Measurements from ENCODE around the gene ADGRE2.
"Not testable (repeated sequence)": the region's sequence is repeated elsewhere in the genome, so short reads cannot be mapped to it uniquely, and the experiment has no call there.

The ADGRE2 gene

DNA sequence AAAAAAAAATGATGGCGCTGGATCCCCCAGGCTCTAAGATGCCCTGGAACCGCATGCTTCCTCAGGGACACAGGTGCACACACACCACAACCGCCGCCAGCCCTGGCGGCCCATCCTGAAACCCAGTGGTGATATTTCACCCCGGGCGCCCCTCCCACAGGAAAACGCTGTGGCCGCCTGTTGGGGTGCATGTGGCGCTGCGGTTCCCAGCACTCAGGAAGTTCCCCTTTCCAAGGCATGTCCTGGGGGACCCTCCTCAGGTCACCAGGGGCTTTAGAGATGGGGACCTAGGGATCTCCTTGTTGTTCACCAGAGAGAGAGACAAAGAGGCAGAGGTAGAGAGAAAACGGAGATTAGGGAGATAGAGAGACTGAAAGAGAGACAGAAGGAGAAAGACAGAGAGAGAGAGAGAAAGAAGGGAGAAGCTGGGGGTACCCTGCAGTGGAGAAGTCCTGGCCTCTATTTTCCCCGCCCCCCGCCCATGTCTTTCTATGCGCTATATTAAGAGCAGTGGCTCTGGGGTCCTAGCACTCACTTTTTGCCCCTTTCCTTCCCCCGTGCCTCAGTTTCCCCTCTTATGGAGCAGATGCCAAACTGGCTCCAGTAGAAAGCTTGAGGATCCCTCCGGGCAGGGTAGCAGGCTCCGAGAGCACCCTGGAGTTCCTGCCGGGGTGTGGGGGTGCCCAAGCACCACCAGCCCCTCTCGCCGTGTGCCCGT is 2.3 kb downstream of the ADGRE2 start:
- no peak overlapping the region for H3K27ac ChIP-seq (ENCODE audit: low read depth, low read length)
- H3K4me3 ChIP-seq (ENCODE audit: insufficient read depth, low read length, poor library complexity, severe bottlenecking) = no peak overlapping the region
- no peak overlapping the region for H3K9ac ChIP-seq (ENCODE audit: low read length)
- no peaks in the 10 kb centered on the region for H3K27me3 ChIP-seq (ENCODE audit: low read length)
- H3F3A ChIP-seq (ENCODE audit: insufficient read depth) = no peaks in the 10 kb centered on the region
- TF ChIP-seq, protein P1, sequence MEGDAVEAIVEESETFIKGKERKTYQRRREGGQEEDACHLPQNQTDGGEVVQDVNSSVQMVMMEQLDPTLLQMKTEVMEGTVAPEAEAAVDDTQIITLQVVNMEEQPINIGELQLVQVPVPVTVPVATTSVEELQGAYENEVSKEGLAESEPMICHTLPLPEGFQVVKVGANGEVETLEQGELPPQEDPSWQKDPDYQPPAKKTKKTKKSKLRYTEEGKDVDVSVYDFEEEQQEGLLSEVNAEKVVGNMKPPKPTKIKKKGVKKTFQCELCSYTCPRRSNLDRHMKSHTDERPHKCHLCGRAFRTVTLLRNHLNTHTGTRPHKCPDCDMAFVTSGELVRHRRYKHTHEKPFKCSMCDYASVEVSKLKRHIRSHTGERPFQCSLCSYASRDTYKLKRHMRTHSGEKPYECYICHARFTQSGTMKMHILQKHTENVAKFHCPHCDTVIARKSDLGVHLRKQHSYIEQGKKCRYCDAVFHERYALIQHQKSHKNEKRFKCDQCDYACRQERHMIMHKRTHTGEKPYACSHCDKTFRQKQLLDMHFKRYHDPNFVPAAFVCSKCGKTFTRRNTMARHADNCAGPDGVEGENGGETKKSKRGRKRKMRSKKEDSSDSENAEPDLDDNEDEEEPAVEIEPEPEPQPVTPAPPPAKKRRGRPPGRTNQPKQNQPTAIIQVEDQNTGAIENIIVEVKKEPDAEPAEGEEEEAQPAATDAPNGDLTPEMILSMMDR (IDR thresholded peaks at IDR 0.05; ENCODE audit: insufficient read depth, low read length, poor library complexity, severe bottlenecking) = no peak
- no peak for TF ChIP-seq EZH2phosphoT487 (conservative IDR thresholded peaks at IDR 0.05; ENCODE audit: low read length)
- H4K20me1 ChIP-seq (ENCODE audit: low read depth, low read length) = no peaks in the 10 kb centered on the region
- no peak overlapping the region for H3K4me2 ChIP-seq (ENCODE audit: low read depth, low read length, poor library complexity, severe bottlenecking)
- H3K9me3 ChIP-seq (ENCODE audit: insufficient read depth, low read length) = no peaks in the 10 kb centered on the region
- no peaks in the 10 kb centered on the region for H3K36me3 ChIP-seq (ENCODE audit: low read length)
- H3K9me2 ChIP-seq (replicated peaks; ENCODE audit: insufficient read depth, low read length) = no peaks in the 10 kb centered on the region
- no peak overlapping the region for H2AFZ ChIP-seq (ENCODE audit: low read depth, low read length, severe bottlenecking)
- no peaks in the 10 kb centered on the region for H3K79me2 ChIP-seq (ENCODE audit: insufficient read depth, low read length)

DNA sequence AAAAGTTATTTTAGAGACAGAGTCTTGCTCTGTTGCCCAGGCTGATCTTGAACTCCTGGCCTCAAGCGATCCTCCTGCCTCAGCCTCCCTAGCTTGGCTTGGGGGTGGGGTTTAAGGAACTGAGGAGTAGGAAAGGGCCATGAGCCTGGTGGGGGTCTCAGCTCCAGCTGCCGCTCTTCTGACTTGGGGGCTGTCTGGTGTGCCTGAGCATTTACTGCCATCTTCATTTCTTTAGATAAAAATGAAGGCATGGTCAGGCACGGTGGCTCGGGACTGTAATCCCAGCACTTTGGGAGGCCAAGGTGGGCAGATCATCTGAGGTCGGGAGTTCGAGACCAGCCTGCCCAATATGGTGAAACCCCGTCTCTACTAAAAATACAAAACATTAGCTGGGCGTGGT is 3.0 kb downstream of the ADGRE2 start:
- not testable (repeated sequence) for H3K4me3 ChIP-seq (ENCODE audit: insufficient read depth, low read length, poor library complexity, severe bottlenecking); H4K20me1 ChIP-seq (ENCODE audit: low read depth, low read length)

DNA sequence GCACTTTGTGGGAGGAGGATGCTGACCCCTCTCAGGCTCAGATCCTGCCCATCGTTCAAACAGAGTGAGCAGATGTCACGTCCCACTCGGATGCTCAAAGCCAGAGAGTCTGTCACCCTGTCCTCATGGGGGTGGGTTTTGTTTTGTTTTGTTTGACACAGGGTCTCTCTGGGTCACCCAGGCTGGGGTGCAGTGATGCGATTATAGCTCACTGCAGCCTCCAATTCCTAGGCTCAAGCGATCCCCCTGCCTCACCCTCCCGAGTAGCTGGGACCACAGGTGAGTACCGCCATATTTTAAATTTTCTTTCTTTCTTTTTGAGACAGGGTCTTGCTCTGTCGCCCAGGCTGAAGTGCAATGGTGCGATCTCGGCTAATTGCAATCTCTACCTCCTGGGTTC is 4.0 kb downstream of the ADGRE2 start:
- H3K27ac ChIP-seq (ENCODE audit: low read depth, low read length) = no peak overlapping the region
- no peak overlapping the region for H3K9ac ChIP-seq (ENCODE audit: low read length)
- no peaks in the 10 kb centered on the region for H3K27me3 ChIP-seq (ENCODE audit: low read length)
- H3F3A ChIP-seq (ENCODE audit: insufficient read depth) = no peaks in the 10 kb centered on the region
- TF ChIP-seq, protein P1 (IDR thresholded peaks at IDR 0.05; ENCODE audit: insufficient read depth, low read length, poor library complexity, severe bottlenecking) = no peak
- no peak for TF ChIP-seq EZH2phosphoT487 (conservative IDR thresholded peaks at IDR 0.05; ENCODE audit: low read length)
- no peaks in the 10 kb centered on the region for H3K36me3 ChIP-seq (ENCODE audit: low read length)
- H3K4me2 ChIP-seq (ENCODE audit: low read depth, low read length, poor library complexity, severe bottlenecking) = no peak overlapping the region
- no peak overlapping the region for H3K4me3 ChIP-seq (ENCODE audit: insufficient read depth, low read length, poor library complexity, severe bottlenecking)
- no peaks in the 10 kb centered on the region for H3K9me3 ChIP-seq (ENCODE audit: insufficient read depth, low read length)
- H3K9me2 ChIP-seq (replicated peaks; ENCODE audit: insufficient read depth, low read length) = no peaks in the 10 kb centered on the region
- H2AFZ ChIP-seq (ENCODE audit: low read depth, low read length, severe bottlenecking) = no peak overlapping the region
- no peaks in the 10 kb centered on the region for H3K79me2 ChIP-seq (ENCODE audit: insufficient read depth, low read length)
- H4K20me1 ChIP-seq (ENCODE audit: low read depth, low read length) = no peaks in the 10 kb centered on the region

More for the DNA sequence above, 3.0 kb downstream of the ADGRE2 start:
- not testable (repeated sequence) for H3K4me2 ChIP-seq (ENCODE audit: low read depth, low read length, poor library complexity, severe bottlenecking); H3K9me3 ChIP-seq (ENCODE audit: insufficient read depth, low read length); H3K79me2 ChIP-seq (ENCODE audit: insufficient read depth, low read length); H3K9me2 ChIP-seq (replicated peaks; ENCODE audit: insufficient read depth, low read length); H2AFZ ChIP-seq (ENCODE audit: low read depth, low read length, severe bottlenecking); H3K36me3 ChIP-seq (ENCODE audit: low read length); H3K9ac ChIP-seq (ENCODE audit: low read length); H3K27ac ChIP-seq (ENCODE audit: low read depth, low read length); H3F3A ChIP-seq (ENCODE audit: insufficient read depth); H3K27me3 ChIP-seq (ENCODE audit: low read length)

DNA sequence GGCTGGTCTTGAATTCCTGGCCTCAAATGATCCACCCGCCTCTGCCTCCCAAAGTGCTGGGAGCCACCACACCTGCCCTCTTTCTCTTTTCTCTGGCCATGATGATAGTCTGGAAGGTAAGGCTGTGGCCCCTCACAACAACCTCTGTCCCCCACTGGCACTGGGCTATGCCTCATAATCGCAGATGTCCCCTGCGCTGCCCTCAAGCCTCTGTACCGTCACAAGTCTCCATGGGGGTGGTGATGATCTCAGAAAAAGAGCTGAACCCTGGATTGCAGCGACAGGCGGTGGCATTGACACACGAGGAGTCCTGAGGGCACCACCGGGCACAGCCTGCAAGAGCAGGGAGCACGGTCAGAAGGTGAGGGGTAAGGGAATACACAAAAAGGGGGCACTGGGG is 4.6 kb downstream of the ADGRE2 start:
- not testable (repeated sequence) for H3F3A ChIP-seq (ENCODE audit: insufficient read depth); H2AFZ ChIP-seq (ENCODE audit: low read depth, low read length, severe bottlenecking); H3K9ac ChIP-seq (ENCODE audit: low read length); H3K9me2 ChIP-seq (replicated peaks; ENCODE audit: insufficient read depth, low read length); H3K79me2 ChIP-seq (ENCODE audit: insufficient read depth, low read length); H3K4me3 ChIP-seq (ENCODE audit: insufficient read depth, low read length, poor library complexity, severe bottlenecking); H3K27ac ChIP-seq (ENCODE audit: low read depth, low read length); H3K9me3 ChIP-seq (ENCODE audit: insufficient read depth, low read length); H4K20me1 ChIP-seq (ENCODE audit: low read depth, low read length); H3K27me3 ChIP-seq (ENCODE audit: low read length); H3K4me2 ChIP-seq (ENCODE audit: low read depth, low read length, poor library complexity, severe bottlenecking); H3K36me3 ChIP-seq (ENCODE audit: low read length)
